Measurements from ENCODE around the gene OR6S1. TPM values are rescaled to one million over a fixed set of nuclear protein-coding genes. Genes with fewer than 3 reads are reported as not detected.

The OR6S1 gene
- total RNA-seq, 2 donors from 2014 or later: not detected

GRCh38 chr14:20686386-20687143 is 45.1 kb upstream of the OR6S1 start:
- H3K4me1 ChIP-seq: peaks cover 67% of the 10 kb centered on the region
- no peaks in the 10 kb centered on the region for H3K27me3 ChIP-seq
- TF ChIP-seq, protein P1, sequence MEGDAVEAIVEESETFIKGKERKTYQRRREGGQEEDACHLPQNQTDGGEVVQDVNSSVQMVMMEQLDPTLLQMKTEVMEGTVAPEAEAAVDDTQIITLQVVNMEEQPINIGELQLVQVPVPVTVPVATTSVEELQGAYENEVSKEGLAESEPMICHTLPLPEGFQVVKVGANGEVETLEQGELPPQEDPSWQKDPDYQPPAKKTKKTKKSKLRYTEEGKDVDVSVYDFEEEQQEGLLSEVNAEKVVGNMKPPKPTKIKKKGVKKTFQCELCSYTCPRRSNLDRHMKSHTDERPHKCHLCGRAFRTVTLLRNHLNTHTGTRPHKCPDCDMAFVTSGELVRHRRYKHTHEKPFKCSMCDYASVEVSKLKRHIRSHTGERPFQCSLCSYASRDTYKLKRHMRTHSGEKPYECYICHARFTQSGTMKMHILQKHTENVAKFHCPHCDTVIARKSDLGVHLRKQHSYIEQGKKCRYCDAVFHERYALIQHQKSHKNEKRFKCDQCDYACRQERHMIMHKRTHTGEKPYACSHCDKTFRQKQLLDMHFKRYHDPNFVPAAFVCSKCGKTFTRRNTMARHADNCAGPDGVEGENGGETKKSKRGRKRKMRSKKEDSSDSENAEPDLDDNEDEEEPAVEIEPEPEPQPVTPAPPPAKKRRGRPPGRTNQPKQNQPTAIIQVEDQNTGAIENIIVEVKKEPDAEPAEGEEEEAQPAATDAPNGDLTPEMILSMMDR (IDR thresholded peaks at IDR 0.05): no peak
- TF ChIP-seq POLR2A (IDR thresholded peaks at IDR 0.05): no peak
- H3K36me3 ChIP-seq (replicated peaks in 1 of 2; ENCODE audit: insufficient read depth in 1 of 2, low read depth in 2 of 2): no peaks in the 10 kb centered on the region
- ATAC-seq: peak; percentile 7
- intact Hi-C loops (cut with DNase I): no loop called here
- peak; percentile 51 to 66 (median 59) for DNase-seq
- WGBS, 2 donors: 16 to 17% methylated on average over 7 of the region's 7 CpGs
- H3K4me3 ChIP-seq: peak overlapping the region in 1 of 2 donors; percentile 2
- peak overlapping the region; percentile 58 to 99 (median 97) for H3K27ac ChIP-seq
- H3K9me3 ChIP-seq: no peaks in the 10 kb centered on the region

DNA sequence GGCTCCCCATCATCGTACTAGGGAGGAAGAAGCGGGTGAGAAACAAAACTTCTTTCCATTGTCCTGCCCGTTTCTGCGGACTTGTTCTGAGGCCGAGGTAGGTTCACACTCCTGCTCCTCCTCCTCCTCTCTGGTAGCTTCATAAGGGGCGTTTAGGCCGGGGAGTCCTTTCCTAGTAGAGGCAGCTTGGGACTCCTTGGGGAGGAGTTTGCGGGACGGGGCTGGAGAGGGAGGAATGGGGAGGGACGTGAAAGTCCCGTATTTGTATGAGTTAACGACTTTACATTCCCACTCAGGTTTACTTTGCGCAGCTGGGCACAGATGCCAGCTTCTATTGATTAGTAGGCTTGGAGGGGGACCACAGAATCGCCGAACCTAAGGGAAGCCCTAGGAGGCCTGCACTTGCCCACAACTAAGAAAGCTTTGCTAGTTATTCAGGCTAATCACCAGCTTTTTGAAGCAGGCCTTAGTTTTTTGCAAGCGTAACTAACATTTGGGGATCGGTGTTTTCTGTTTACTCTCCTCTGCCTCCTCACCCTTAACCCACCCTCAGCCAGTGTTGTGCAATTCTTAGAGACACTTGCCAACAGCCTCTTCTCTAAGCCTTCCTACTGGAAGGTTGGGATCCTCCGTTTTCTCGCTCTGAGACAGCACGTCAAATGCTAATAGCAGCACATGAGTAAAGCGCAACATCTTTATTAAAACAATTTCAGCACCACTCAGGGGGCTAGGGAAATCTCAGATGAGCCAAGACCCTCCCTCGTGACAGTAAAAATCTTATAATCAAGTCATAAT is 43.4 kb upstream of the OR6S1 start:
- Histone ChIP-seq H3K27ac (peak overlapping the region; percentile 94 to 99 (median 97)), H3K27me3 (no peaks in the 10 kb centered on the region), H3K4me3 (peak overlapping the region; percentile 28 to 39), H3K9me3 (no peaks in the 10 kb centered on the region), H3K4me1 (peaks cover 65% of the 10 kb centered on the region), H3K36me3 (replicated peaks in 1 of 2; ENCODE audit: insufficient read depth in 1 of 2, low read depth in 2 of 2) (no peaks in the 10 kb centered on the region)
- DNase-seq (peak; percentile 53 to 62 (median 58)), ATAC-seq (no peak)
- TF ChIP-seq POLR2A (IDR thresholded peaks at IDR 0.05): no peak
- TF ChIP-seq, protein P1 (IDR thresholded peaks at IDR 0.05): no peak
- WGBS, 2 donors: 8 to 9% methylated on average over 22 of the region's 22 CpGs
- intact Hi-C loops (cut with DNase I): no loop called here

- WGBS, 2 donors: 0 to 1% methylated on average over 21 to 42 of the region's 42 CpGs
- ATAC-seq: peak; percentile 32
- H3K4me3 ChIP-seq: peak within 1 kb of the TSS; percentile 28 to 39
- intact Hi-C loops (cut with DNase I): no loop called here
- peak within 1 kb of the TSS; percentile 94 to 99 (median 97) for H3K27ac ChIP-seq
- H3K36me3 ChIP-seq (replicated peaks in 1 of 2; ENCODE audit: insufficient read depth in 1 of 2, low read depth in 2 of 2): no peaks in the 10 kb centered on the region
- H3K27me3 ChIP-seq: no peaks in the 10 kb centered on the region
- no peaks in the 10 kb centered on the region for H3K9me3 ChIP-seq
- DNase-seq: peak; percentile 82 to 89 (median 86)
- H3K4me1 ChIP-seq: peaks cover 60% of the 10 kb centered on the region
- TF ChIP-seq, protein P1 (IDR thresholded peaks at IDR 0.05): no peak
- TF ChIP-seq POLR2A (IDR thresholded peaks at IDR 0.05): peak; percentile 62 to 81 (median 78)
Observed at GRCh38 chr14:20683891-20684661, 42.6 kb upstream of the OR6S1 start, which contains the start of gene RNASE4. RNASE4 (plus strand) TSS chr14:20684560; CDS start chr14:20699372, 14,812 bp downstream.

DNA sequence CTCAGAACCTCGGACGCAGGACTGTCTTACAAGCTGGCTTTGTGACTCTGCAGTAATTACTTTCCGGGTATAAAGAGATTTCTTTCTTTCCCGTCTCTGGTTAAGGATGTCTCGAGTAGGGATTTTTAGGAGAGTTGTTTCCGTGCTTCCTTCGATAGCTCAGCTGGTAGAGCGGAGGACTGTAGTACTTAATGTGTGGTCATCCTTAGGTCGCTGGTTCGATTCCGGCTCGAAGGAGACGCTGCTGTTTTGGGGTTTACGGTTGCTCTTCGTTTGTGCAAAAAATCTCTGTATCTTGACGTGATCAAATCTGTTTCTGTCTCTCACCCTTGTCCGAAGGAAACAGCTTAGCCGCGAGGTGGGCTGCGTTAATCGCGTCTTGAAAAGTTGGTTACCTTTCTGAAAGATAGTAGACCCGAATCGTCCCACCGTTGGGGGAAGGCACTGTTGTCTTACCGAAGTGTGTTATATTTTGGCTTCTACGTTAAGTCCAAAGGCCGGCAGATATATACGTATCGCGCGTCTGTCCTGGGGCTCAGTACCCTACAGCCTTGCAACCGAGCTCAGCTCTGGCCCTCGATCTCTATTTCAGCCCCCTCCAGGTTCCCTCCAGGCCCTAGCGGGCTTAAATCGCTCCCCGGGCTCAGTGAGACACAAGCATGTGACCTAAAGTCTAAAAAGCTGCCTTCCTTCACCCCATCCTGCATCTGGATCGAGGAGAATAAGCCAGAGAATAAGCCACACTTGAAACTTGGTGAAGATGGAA is 41.8 kb upstream of the OR6S1 start:
- TF ChIP-seq POLR2A (IDR thresholded peaks at IDR 0.05): no peak
- TF ChIP-seq, protein P1 (IDR thresholded peaks at IDR 0.05): peak in 1 of 7 experiments; percentile 12
- Histone ChIP-seq H3K27me3 (no peaks in the 10 kb centered on the region), H3K27ac (peak overlapping the region; percentile 94 to 99 (median 97)), H3K4me1 (peaks cover 53% of the 10 kb centered on the region), H3K4me3 (peak overlapping the region; percentile 15 to 18), H3K9me3 (no peaks in the 10 kb centered on the region), H3K36me3 (replicated peaks in 1 of 2; ENCODE audit: insufficient read depth in 1 of 2, low read depth in 2 of 2) (no peaks in the 10 kb centered on the region)
- ATAC-seq: peak; percentile 44
- 0% methylated on average over 29 to 38 of the region's 38 CpGs for WGBS, 2 donors
- DNase-seq: peak; percentile 75 to 85 (median 80)
- intact Hi-C loops (cut with DNase I): no loop called here

Measured in body of pancreas (tissue), 4 donors.